HG03469 (cell line): ENCODE data around the gene SPINT4.
"Not testable (repeated sequence)": the region's sequence is repeated elsewhere in the genome, so short reads cannot be mapped to it uniquely, and the experiment has no call there.

Experiments
- ATAC-seq: cut with Tn5 transposase; IDR thresholded peaks from one replicate; pipeline ENCODE4 v1.9.1; 2021; ENCODE audit warnings: mild to moderate bottlenecking, moderate library complexity, moderate number of reproducible peaks; ENCODE audit not compliant: unreplicated experiment

SPINT4 gene

DNA sequence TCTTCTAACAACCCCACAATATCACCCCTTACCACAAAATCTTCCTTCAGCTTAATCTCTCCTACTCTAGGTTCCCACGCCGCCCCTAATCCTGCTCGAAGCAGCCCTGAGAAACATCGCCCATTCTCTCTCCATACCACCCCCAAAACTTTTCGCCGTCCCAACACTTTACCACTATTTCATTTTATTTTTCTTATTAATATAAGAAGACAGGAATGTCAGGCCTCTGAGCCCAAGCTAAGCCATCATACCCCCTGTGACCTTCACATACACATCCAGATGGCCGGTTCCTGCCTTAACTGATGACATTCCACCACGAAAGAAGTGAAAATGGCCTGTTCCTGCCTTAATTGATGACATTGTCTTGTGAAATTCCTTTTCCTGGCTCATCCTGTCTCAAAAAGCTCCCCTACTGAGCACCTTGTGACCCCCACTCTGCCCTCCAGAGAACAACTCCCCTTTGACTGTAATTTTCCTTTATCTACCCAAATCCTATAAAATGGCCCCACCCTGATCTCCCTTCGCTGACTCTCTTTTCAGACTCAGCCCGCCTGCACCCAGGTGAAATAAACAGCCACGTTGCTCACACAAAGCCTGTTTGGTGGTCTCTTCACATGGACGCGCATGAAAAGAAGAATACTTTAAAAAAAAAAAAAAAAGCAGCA, 42.6 kb downstream of the SPINT4 start:
- ATAC-seq = not testable (repeated sequence)

- ATAC-seq = no peak
Measured at GRCh38 chr20:45765307-45765875, 43.2 kb downstream of the SPINT4 start.

GRCh38 chr20:45765980-45766379, 43.8 kb downstream of the SPINT4 start:
- ATAC-seq = no peak

DNA sequence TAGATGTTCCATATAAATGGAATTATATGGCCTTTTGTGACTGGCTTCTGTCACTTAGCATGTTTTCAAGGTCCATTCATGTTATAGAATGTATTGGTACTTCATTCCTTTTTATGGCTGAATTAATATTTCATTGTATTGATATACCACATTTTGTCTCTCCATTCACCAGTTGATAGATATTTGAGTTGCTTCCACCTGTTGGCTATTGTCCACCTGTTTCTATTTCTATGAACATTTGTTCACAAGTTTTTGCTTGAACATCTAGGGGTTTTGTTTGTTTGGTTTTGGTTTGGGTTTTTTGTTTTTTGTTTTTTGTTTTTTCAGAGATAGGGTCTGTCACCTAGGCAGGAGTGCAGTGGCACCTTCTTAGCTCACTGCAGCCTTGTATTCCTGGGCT, 46.3 kb downstream of the SPINT4 start:
- ATAC-seq = no peak

- ATAC-seq = no peak
Measured at GRCh38 chr20:45771182-45771759, 49.1 kb downstream of the SPINT4 start.

GRCh38 chr20:45772693-45773092, 50.5 kb downstream of the SPINT4 start:
- ATAC-seq = no peak

- ATAC-seq = no peak
Measured at GRCh38 chr20:45774945-45775344, 52.8 kb downstream of the SPINT4 start.

DNA sequence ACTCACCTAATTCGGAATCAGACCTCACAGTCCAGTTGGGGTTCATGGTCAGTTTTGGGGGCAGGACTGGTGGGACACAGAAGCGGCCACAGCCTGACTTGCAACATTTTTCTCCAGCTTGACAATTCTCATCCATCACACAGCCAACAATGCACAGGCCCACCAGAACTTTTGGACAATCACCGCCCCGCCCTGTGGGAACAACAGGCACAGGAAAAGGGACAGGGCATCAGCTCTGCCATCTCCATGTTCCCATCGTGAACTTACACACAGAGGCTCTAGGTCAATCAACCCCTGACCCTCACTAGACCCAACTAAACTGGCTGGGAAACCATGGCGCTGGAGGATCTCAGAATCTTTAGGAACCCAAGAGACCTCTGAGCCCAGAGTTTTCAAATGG, 53.3 kb downstream of the SPINT4 start:
- no peak for ATAC-seq
